Measurements from ENCODE around the gene KPNB1. TPM values are rescaled to one million over a fixed set of nuclear protein-coding genes. Genes with fewer than 3 reads are reported as not detected.

KPNB1 gene
- polyA plus RNA-seq, 1 donor (not counting 4 experiments of a cell fraction or from before 2014, with no cell fraction given), result 220 TPM

GRCh38 chr17:47604598-47604927 is 45.2 kb upstream of the KPNB1 start:
- Histone ChIP-seq H4K20me1 (ENCODE audit: control insufficient read depth, extremely low read depth, insufficient read depth, low read length) (no peaks in the 10 kb centered on the region), H3K79me2 (ENCODE audit: control insufficient read depth, insufficient read depth, low read length) (no peaks in the 10 kb centered on the region), H3K9me1 (ENCODE audit: control insufficient read depth, extremely low read depth, insufficient read depth, low read length) (no peaks in the 10 kb centered on the region), H3K27ac (ENCODE audit: control insufficient read depth, insufficient read depth, low read length) (no peak overlapping the region), H3K9ac (ENCODE audit: control insufficient read depth, extremely low read depth, insufficient read depth, low read length) (no peak overlapping the region), H3K4me2 (ENCODE audit: control insufficient read depth, extremely low read depth, insufficient read depth, low read depth, low read length) (no peak overlapping the region), H3K4me3 (ENCODE audit: control insufficient read depth in 2 of 3, extremely low read depth in 1 of 3, insufficient read depth in 2 of 3, low read depth in 1 of 3, low read length in 3 of 3) (no peak overlapping the region), H2AFZ (ENCODE audit: control insufficient read depth, low read length) (no peak overlapping the region), H3K4me1 (ENCODE audit: control insufficient read depth, extremely low read depth, insufficient read depth, low read length) (no peaks in the 10 kb centered on the region), H3K9me3 (ENCODE audit: control insufficient read depth, low read depth, low read length) (no peaks in the 10 kb centered on the region), H3K36me3 (ENCODE audit: control insufficient read depth in 2 of 2, extremely low read depth in 1 of 2, insufficient read depth in 2 of 2, low read length in 2 of 2) (peaks cover 17 to 20% of the 10 kb centered on the region in 2 experiments), H3K27me3 (ENCODE audit: control insufficient read depth, extremely low read depth, insufficient read depth, low read length) (no peaks in the 10 kb centered on the region)
- dilution Hi-C loops (cut with MboI; ENCODE audit: extremely low pct_ligation_motif_present, low sequenced_read_pairs), result no loop called here
- DNase-seq (ENCODE audit: low read depth, low spot score) (no peak), FAIRE-seq (no peak)
- TF ChIP-seq CTCF (optimal IDR thresholded peaks at IDR 0.05 in 1 of 3, IDR thresholded peaks at IDR 0.05 in 1 of 3, conservative IDR thresholded peaks at IDR 0.05 in 1 of 3; ENCODE audit: extremely low read depth in 1 of 3, insufficient read depth in 2 of 3, low read length in 3 of 3), result no peak
- TF ChIP-seq EZH2 (IDR thresholded peaks at IDR 0.05; ENCODE audit: low read length), result no peak

- Histone ChIP-seq H3K4me1 (ENCODE audit: control insufficient read depth, extremely low read depth, insufficient read depth, low read length) (no peaks in the 10 kb centered on the region), H3K27ac (ENCODE audit: control insufficient read depth, insufficient read depth, low read length) (no peak overlapping the region), H3K9me3 (ENCODE audit: control insufficient read depth, low read depth, low read length) (no peaks in the 10 kb centered on the region), H3K9ac (ENCODE audit: control insufficient read depth, extremely low read depth, insufficient read depth, low read length) (no peak overlapping the region), H4K20me1 (ENCODE audit: control insufficient read depth, extremely low read depth, insufficient read depth, low read length) (no peaks in the 10 kb centered on the region), H3K79me2 (ENCODE audit: control insufficient read depth, insufficient read depth, low read length) (no peaks in the 10 kb centered on the region), H3K4me2 (ENCODE audit: control insufficient read depth, extremely low read depth, insufficient read depth, low read depth, low read length) (no peak overlapping the region), H2AFZ (ENCODE audit: control insufficient read depth, low read length) (no peak overlapping the region), H3K9me1 (ENCODE audit: control insufficient read depth, extremely low read depth, insufficient read depth, low read length) (no peaks in the 10 kb centered on the region), H3K36me3 (ENCODE audit: control insufficient read depth in 2 of 2, extremely low read depth in 1 of 2, insufficient read depth in 2 of 2, low read length in 2 of 2) (peaks cover 17 to 20% of the 10 kb centered on the region in 2 experiments), H3K27me3 (ENCODE audit: control insufficient read depth, extremely low read depth, insufficient read depth, low read length) (no peaks in the 10 kb centered on the region), H3K4me3 (ENCODE audit: control insufficient read depth in 2 of 3, extremely low read depth in 1 of 3, insufficient read depth in 2 of 3, low read depth in 1 of 3, low read length in 3 of 3) (no peak overlapping the region)
- TF ChIP-seq CTCF (optimal IDR thresholded peaks at IDR 0.05 in 1 of 3, IDR thresholded peaks at IDR 0.05 in 1 of 3, conservative IDR thresholded peaks at IDR 0.05 in 1 of 3; ENCODE audit: extremely low read depth in 1 of 3, insufficient read depth in 2 of 3, low read length in 3 of 3), result no peak
- TF ChIP-seq EZH2 (IDR thresholded peaks at IDR 0.05; ENCODE audit: low read length), result no peak
- dilution Hi-C loops (cut with MboI; ENCODE audit: extremely low pct_ligation_motif_present, low sequenced_read_pairs), result no loop called here
- no peak for DNase-seq (ENCODE audit: low read depth, low spot score)
- FAIRE-seq, result no peak
Observed at GRCh38 chr17:47605011-47605410, 44.7 kb upstream of the KPNB1 start.

All from keratinocyte (primary cell).